Measurements from ENCODE around the gene RBM19.

Gene RBM19

DNA sequence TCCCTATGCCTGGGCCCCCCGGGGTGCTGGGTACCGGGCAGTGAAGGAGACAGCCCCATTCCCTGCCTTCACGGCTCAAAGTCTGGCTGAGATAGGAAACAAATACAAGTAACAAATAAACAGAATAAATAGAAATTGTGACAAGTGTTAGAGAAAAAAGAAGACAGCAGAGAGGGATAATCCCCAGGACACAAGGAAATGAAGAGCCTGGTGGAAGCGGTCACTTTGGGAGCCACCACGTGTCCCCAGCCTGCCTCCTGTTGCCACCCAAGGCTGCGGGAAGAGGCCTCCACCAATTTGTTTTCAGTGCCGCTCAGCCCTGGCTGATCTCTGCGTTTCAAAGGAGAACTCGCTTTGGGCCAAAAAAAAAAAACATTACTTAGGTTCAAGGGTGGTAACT is 31.2 kb downstream of the RBM19 start:
- H3K27ac ChIP-seq (replicated peaks), result no peak overlapping the region
- H3K4me3 ChIP-seq (replicated peaks; ENCODE audit: insufficient read depth, low read length), result no peak overlapping the region
- H3K27me3 ChIP-seq (ENCODE audit: insufficient read depth, poor library complexity, severe bottlenecking), result no peaks in the 10 kb centered on the region
- TF ChIP-seq POLR2AphosphoS5 (IDR thresholded peaks at IDR 0.05; ENCODE audit: low read depth) (no peak), SPI1 (IDR thresholded peaks at IDR 0.05; ENCODE audit: borderline replicate concordance, low read depth) (no peak), GABPA (IDR thresholded peaks at IDR 0.05; ENCODE audit: low read depth) (no peak), CTCF (IDR thresholded peaks at IDR 0.05; ENCODE audit: insufficient read depth, low read length) (no peak), REST (IDR thresholded peaks at IDR 0.05; ENCODE audit: insufficient replicate concordance, low read depth) (no peak)
- DNase-seq (ENCODE audit: low read depth in 1 of 2, low spot score in 1 of 2), result no peak

- no peaks in the 10 kb centered on the region for H3K27me3 ChIP-seq (ENCODE audit: insufficient read depth, poor library complexity, severe bottlenecking)
- H3K4me3 ChIP-seq (replicated peaks; ENCODE audit: insufficient read depth, low read length), result no peak overlapping the region
- TF ChIP-seq POLR2AphosphoS5 (IDR thresholded peaks at IDR 0.05; ENCODE audit: low read depth) (no peak), REST (IDR thresholded peaks at IDR 0.05; ENCODE audit: insufficient replicate concordance, low read depth) (no peak), GABPA (IDR thresholded peaks at IDR 0.05; ENCODE audit: low read depth) (no peak)
- DNase-seq (ENCODE audit: low read depth in 1 of 2, low spot score in 1 of 2), result no peak
- no peak overlapping the region for H3K27ac ChIP-seq (replicated peaks)
These were observed 31.9 kb downstream of the RBM19 start for GRCh38 chr12:113934060-113934814.

GRCh38 chr12:113933201-113933786 is 32.8 kb downstream of the RBM19 start:
- DNase-seq (ENCODE audit: low read depth in 1 of 2, low spot score in 1 of 2), result no peak
- Histone ChIP-seq H3K4me3 (replicated peaks; ENCODE audit: insufficient read depth, low read length) (no peak overlapping the region), H3K27me3 (ENCODE audit: insufficient read depth, poor library complexity, severe bottlenecking) (no peaks in the 10 kb centered on the region), H3K27ac (replicated peaks) (no peak overlapping the region)
- TF ChIP-seq GABPA (IDR thresholded peaks at IDR 0.05; ENCODE audit: low read depth) (no peak), POLR2AphosphoS5 (IDR thresholded peaks at IDR 0.05; ENCODE audit: low read depth) (no peak), SPI1 (IDR thresholded peaks at IDR 0.05; ENCODE audit: borderline replicate concordance, low read depth) (no peak), REST (IDR thresholded peaks at IDR 0.05; ENCODE audit: insufficient replicate concordance, low read depth) (no peak), CTCF (IDR thresholded peaks at IDR 0.05; ENCODE audit: insufficient read depth, low read length) (no peak)

Data from HL-60 (cell line).